ENCODE results near the gene CACNB2. TPM values are rescaled to one million over a fixed set of nuclear protein-coding genes. Genes with fewer than 3 reads are reported as not detected.

Gene CACNB2
- total RNA-seq, 1 experiment from 2014 or later = not detected

GRCh38 chr10:18097524-18097923 is 42.7 kb upstream of the CACNB2 start:
- Histone ChIP-seq H3K27ac (no peak overlapping the region), H4K20me1 (ENCODE audit: insufficient read depth) (no peaks in the 10 kb centered on the region), H3K9me3 (ENCODE audit: insufficient read depth, low read depth) (no peaks in the 10 kb centered on the region), H3K36me3 (ENCODE audit: low read depth) (no peaks in the 10 kb centered on the region), H3K4me3 (no peak overlapping the region), H3K4me2 (no peak overlapping the region), H2AFZ (no peak overlapping the region), H3K9me2 (ENCODE audit: insufficient read depth) (no peaks in the 10 kb centered on the region), H3F3A (ENCODE audit: insufficient read depth, low read depth) (no peaks in the 10 kb centered on the region), H3K27me3 (ENCODE audit: insufficient read depth, low read depth) (no peaks in the 10 kb centered on the region), H3K79me2 (ENCODE audit: low read depth) (no peaks in the 10 kb centered on the region), H3K4me1 (replicated peaks; ENCODE audit: insufficient read depth) (no peaks in the 10 kb centered on the region)
- ChIA-PET POLR2A (ENCODE audit: unreplicated experiment) (interaction anchor here (0.5 kb wide), 1 partner anchor 116 kb away, joined by 3 read pairs; no protein-coding TSS in a partner anchor), CTCF (no interaction called here)
- TF ChIP-seq, protein P1, sequence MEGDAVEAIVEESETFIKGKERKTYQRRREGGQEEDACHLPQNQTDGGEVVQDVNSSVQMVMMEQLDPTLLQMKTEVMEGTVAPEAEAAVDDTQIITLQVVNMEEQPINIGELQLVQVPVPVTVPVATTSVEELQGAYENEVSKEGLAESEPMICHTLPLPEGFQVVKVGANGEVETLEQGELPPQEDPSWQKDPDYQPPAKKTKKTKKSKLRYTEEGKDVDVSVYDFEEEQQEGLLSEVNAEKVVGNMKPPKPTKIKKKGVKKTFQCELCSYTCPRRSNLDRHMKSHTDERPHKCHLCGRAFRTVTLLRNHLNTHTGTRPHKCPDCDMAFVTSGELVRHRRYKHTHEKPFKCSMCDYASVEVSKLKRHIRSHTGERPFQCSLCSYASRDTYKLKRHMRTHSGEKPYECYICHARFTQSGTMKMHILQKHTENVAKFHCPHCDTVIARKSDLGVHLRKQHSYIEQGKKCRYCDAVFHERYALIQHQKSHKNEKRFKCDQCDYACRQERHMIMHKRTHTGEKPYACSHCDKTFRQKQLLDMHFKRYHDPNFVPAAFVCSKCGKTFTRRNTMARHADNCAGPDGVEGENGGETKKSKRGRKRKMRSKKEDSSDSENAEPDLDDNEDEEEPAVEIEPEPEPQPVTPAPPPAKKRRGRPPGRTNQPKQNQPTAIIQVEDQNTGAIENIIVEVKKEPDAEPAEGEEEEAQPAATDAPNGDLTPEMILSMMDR (conservative IDR thresholded peaks at IDR 0.05) = no peak
- no peak for TF ChIP-seq EZH2 (IDR thresholded peaks at IDR 0.05; ENCODE audit: low read depth)
- BruUV-seq (replicated peaks) = no TSS peak
- no peak for DNase-seq
- intact Hi-C loops (cut with micrococcal nuclease; ENCODE audit: unreplicated experiment) = no loop called here

GRCh38 chr10:18098201-18098600 is 42.0 kb upstream of the CACNB2 start:
- BruUV-seq (replicated peaks) = no TSS peak
- Histone ChIP-seq H3K36me3 (ENCODE audit: low read depth) (no peaks in the 10 kb centered on the region), H3K9me3 (ENCODE audit: insufficient read depth, low read depth) (no peaks in the 10 kb centered on the region), H3F3A (ENCODE audit: insufficient read depth, low read depth) (no peaks in the 10 kb centered on the region), H3K4me1 (replicated peaks; ENCODE audit: insufficient read depth) (no peaks in the 10 kb centered on the region), H3K4me3 (no peak overlapping the region), H3K9me2 (ENCODE audit: insufficient read depth) (no peaks in the 10 kb centered on the region), H3K27me3 (ENCODE audit: insufficient read depth, low read depth) (no peaks in the 10 kb centered on the region), H3K27ac (no peak overlapping the region), H4K20me1 (ENCODE audit: insufficient read depth) (no peaks in the 10 kb centered on the region), H2AFZ (no peak overlapping the region), H3K4me2 (no peak overlapping the region), H3K79me2 (ENCODE audit: low read depth) (no peaks in the 10 kb centered on the region)
- intact Hi-C loops (cut with micrococcal nuclease; ENCODE audit: unreplicated experiment) = no loop called here
- DNase-seq = no peak
- TF ChIP-seq, protein P1 (conservative IDR thresholded peaks at IDR 0.05) = no peak
- no peak for TF ChIP-seq EZH2 (IDR thresholded peaks at IDR 0.05; ENCODE audit: low read depth)
- ChIA-PET CTCF (no interaction called here), POLR2A (ENCODE audit: unreplicated experiment) (no interaction called here)

DNA sequence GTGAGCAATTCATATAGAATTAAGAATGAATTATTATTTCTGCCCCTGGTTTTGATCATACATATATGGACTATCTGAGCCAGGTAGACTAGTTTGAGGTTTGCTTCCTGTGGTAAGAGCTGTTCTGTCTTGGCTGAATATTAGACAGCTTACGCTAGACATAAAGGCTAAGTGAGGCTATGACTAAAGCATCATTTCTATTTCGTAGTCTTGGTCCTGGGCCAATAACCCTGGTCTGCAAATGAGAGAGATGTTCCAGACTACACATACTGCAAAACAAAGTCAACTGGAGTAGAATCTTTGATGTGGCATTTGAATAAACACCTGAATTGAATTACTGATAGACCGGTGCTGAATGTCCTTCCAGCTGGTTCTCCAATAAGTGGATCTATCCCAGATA is 40.8 kb upstream of the CACNB2 start:
- no peaks in the 10 kb centered on the region for H3K36me3 ChIP-seq (ENCODE audit: low read depth)
- H3K4me3 ChIP-seq = no peak overlapping the region
- H2AFZ ChIP-seq = no peak overlapping the region
- H3K79me2 ChIP-seq (ENCODE audit: low read depth) = no peaks in the 10 kb centered on the region
- H3K9me3 ChIP-seq (ENCODE audit: insufficient read depth, low read depth) = no peaks in the 10 kb centered on the region
- CTCF ChIA-PET = no interaction called here
- no peaks in the 10 kb centered on the region for H3F3A ChIP-seq (ENCODE audit: insufficient read depth, low read depth)
- intact Hi-C loops (cut with micrococcal nuclease; ENCODE audit: unreplicated experiment) = no loop called here
- no peak for DNase-seq
- H4K20me1 ChIP-seq (ENCODE audit: insufficient read depth) = no peaks in the 10 kb centered on the region
- no peak overlapping the region for H3K27ac ChIP-seq
- POLR2A ChIA-PET (ENCODE audit: unreplicated experiment) = no interaction called here
- no peak overlapping the region for H3K4me2 ChIP-seq
- H3K9me2 ChIP-seq (ENCODE audit: insufficient read depth) = no peaks in the 10 kb centered on the region
- TF ChIP-seq, protein P1 (conservative IDR thresholded peaks at IDR 0.05) = no peak
- no peak for TF ChIP-seq EZH2 (IDR thresholded peaks at IDR 0.05; ENCODE audit: low read depth)
- BruUV-seq (replicated peaks) = no TSS peak
- H3K27me3 ChIP-seq (ENCODE audit: insufficient read depth, low read depth) = no peaks in the 10 kb centered on the region
- no peaks in the 10 kb centered on the region for H3K4me1 ChIP-seq (replicated peaks; ENCODE audit: insufficient read depth)
